H9 (cell line): Measurements from ENCODE around the gene TBL1Y. TPM values are rescaled to one million over a fixed set of nuclear protein-coding genes. Genes with fewer than 3 reads are reported as not detected.
"Not testable (repeated sequence)": the region's sequence is repeated elsewhere in the genome, so short reads cannot be mapped to it uniquely, and the experiment has no call there.

Experiments
- DNase-seq: peaks from one replicate; pipeline ENCODE4 v3.0.0-alpha.2; 2017
- H2AFZ ChIP-seq: one replicate; pipeline ENCODE4 v1.6.1; 2013; ENCODE audit warnings: mild to moderate bottlenecking, low read length, control low read depth, moderate library complexity
- H2AK5ac ChIP-seq: 2 replicates; pipeline ENCODE4 v1.6.1; 2013; ENCODE audit warnings: low read length, control low read depth, mixed read lengths; ENCODE audit not compliant: insufficient read length
- H2BK120ac ChIP-seq: one replicate; pipeline ENCODE4 v1.6.1; 2013; ENCODE audit warnings: low read depth, mild to moderate bottlenecking, low read length, control low read depth, inconsistent platforms; ENCODE audit not compliant: poor library complexity, severe bottlenecking
- H2BK12ac ChIP-seq: 2 replicates; pipeline ENCODE4 v1.6.1; 2013; ENCODE audit warnings: low read length, control low read depth, mixed read lengths, low read depth; ENCODE audit not compliant: insufficient read length
- H2BK15ac ChIP-seq: 2 replicates; pipeline ENCODE4 v1.6.1; 2013; ENCODE audit warnings: low read depth, low read length, control low read depth
- H2BK20ac ChIP-seq: one replicate; pipeline ENCODE4 v1.6.1; 2013; ENCODE audit warnings: low read depth, mild to moderate bottlenecking, low read length, control low read depth, inconsistent platforms; ENCODE audit not compliant: poor library complexity, severe bottlenecking
- H2BK5ac ChIP-seq: 2 replicates; pipeline ENCODE4 v1.6.1; 2013; ENCODE audit warnings: low read length, control low read depth, mixed read lengths; ENCODE audit not compliant: insufficient read length
- H3K14ac ChIP-seq: 2 replicates; pipeline ENCODE4 v1.6.1; 2013; ENCODE audit warnings: low read length, control low read depth; ENCODE audit not compliant: insufficient read depth
- H3K18ac ChIP-seq: 2 replicates; pipeline ENCODE4 v1.6.1; 2013; ENCODE audit warnings: low read depth, mild to moderate bottlenecking, mixed read lengths, low read length, control low read depth; ENCODE audit not compliant: insufficient read length
- H3K23ac ChIP-seq: 2 replicates; pipeline ENCODE4 v1.6.1; 2013; ENCODE audit warnings: low read length, control low read depth, mixed read lengths, low read depth; ENCODE audit not compliant: insufficient read length
- H3K23me2 ChIP-seq: 2 replicates; pipeline ENCODE4 v1.6.1; 2013; ENCODE audit warnings: low read depth, mild to moderate bottlenecking, mixed read lengths, low read length, control low read depth; ENCODE audit not compliant: insufficient read length, poor library complexity, severe bottlenecking
- H3K27ac ChIP-seq: 2 replicates; pipeline ENCODE4 v1.5.1; 2013; ENCODE audit warnings: low read length, control low read depth, mixed read lengths, low read depth; ENCODE audit not compliant: insufficient read length
- H3K27me3 ChIP-seq: 2 replicates; pipeline ENCODE4 v1.6.1; 2013; ENCODE audit warnings: low read length, control low read depth, inconsistent platforms; ENCODE audit not compliant: insufficient read depth
- H3K4ac ChIP-seq: 2 replicates; pipeline ENCODE4 v1.6.1; 2013; ENCODE audit warnings: low read depth, mild to moderate bottlenecking, control low read depth, inconsistent platforms, low read length, moderate library complexity
- H3K4me1 ChIP-seq: 2 replicates; pipeline ENCODE4 v1.6.1; 2013; ENCODE audit warnings: low read length, control low read depth, inconsistent platforms; ENCODE audit not compliant: insufficient read depth
- H3K4me2 ChIP-seq: 2 replicates; pipeline ENCODE4 v1.6.1; 2013; ENCODE audit warnings: low read length, control low read depth, mixed read lengths; ENCODE audit not compliant: insufficient read length, insufficient read depth
- H3K56ac ChIP-seq: 2 replicates; pipeline ENCODE4 v1.6.1; 2013; ENCODE audit warnings: low read depth, mild to moderate bottlenecking, mixed read lengths, low read length, control low read depth; ENCODE audit not compliant: insufficient read length
- H3K79me1 ChIP-seq: 2 replicates; pipeline ENCODE4 v1.6.1; 2013; ENCODE audit warnings: low read depth, mild to moderate bottlenecking, moderate library complexity, low read length, control low read depth, inconsistent platforms; ENCODE audit not compliant: insufficient read depth, poor library complexity, severe bottlenecking
- H3K79me2 ChIP-seq: 2 replicates; pipeline ENCODE4 v1.6.1; 2013; ENCODE audit warnings: low read length, control low read depth, inconsistent platforms; ENCODE audit not compliant: insufficient read depth
- H3K9ac ChIP-seq: 2 replicates; pipeline ENCODE4 v1.6.1; 2013; ENCODE audit warnings: low read length, control low read depth, mixed read lengths; ENCODE audit not compliant: insufficient read length; ENCODE audit errors: extremely low read depth
- H3K9me3 ChIP-seq: one replicate; pipeline ENCODE4 v1.6.1; 2013; ENCODE audit warnings: low read depth, low read length, inconsistent platforms; ENCODE audit not compliant: control insufficient read depth
- H3T11ph ChIP-seq: one replicate; pipeline ENCODE4 v1.6.1; 2013; ENCODE audit warnings: mild to moderate bottlenecking, low read length, control low read depth, inconsistent platforms
- H4K20me1 ChIP-seq: one replicate; pipeline ENCODE4 v1.6.1; 2013; ENCODE audit not compliant: control insufficient read depth, insufficient read length, insufficient read depth
- H4K5ac ChIP-seq: 2 replicates; pipeline ENCODE4 v1.6.1; 2013; ENCODE audit warnings: low read depth, mild to moderate bottlenecking, mixed read lengths, low read length, control low read depth; ENCODE audit not compliant: insufficient read length
- H4K8ac ChIP-seq: replicated peaks from 2 replicates; pipeline ENCODE4 v1.6.1; 2013; ENCODE audit warnings: low read length, control low read depth, mixed read lengths, low read depth; ENCODE audit not compliant: insufficient read length
- H4K91ac ChIP-seq: 2 replicates; pipeline ENCODE4 v1.6.1; 2013; ENCODE audit warnings: low read depth, mild to moderate bottlenecking, moderate library complexity, mixed read lengths, low read length, control low read depth; ENCODE audit not compliant: insufficient read length
- H3K27ac Mint-ChIP-seq, 3 experiments: 2 replicates in 2 of 3; 3 replicates in 1 of 3; pipeline ENCODE4 v1.8.0; 2020 to 2021; ENCODE audit warnings: mixed read lengths in 3 of 3, mild to moderate bottlenecking in 1 of 3, moderate library complexity in 1 of 3
- H3K27me3 Mint-ChIP-seq: 2 replicates; pipeline ENCODE4 v1.8.0; 2021; ENCODE audit warnings: low read depth, mild to moderate bottlenecking, moderate library complexity, mixed read lengths
- H3K36me3 Mint-ChIP-seq, 3 experiments: 2 replicates in 2 of 3; 3 replicates in 1 of 3; pipeline ENCODE4 v1.8.0; 2020 to 2021; ENCODE audit warnings: low read depth in 3 of 3, mixed read lengths in 3 of 3; ENCODE audit not compliant: insufficient read depth in 1 of 3
- H3K4me1 Mint-ChIP-seq, 2 experiments: 2 replicates each; pipeline ENCODE4 v1.8.0; 2020; ENCODE audit warnings: mixed read lengths in 2 of 2
- H3K4me3 Mint-ChIP-seq, 2 experiments: 2 replicates in 1 of 2; 3 replicates in 1 of 2; pipeline ENCODE4 v1.8.0; 2020 to 2021; ENCODE audit warnings: mild to moderate bottlenecking in 2 of 2, mixed read lengths in 2 of 2, moderate library complexity in 1 of 2
- H3K9me3 Mint-ChIP-seq, 2 experiments: 2 replicates in 1 of 2; 3 replicates in 1 of 2; pipeline ENCODE4 v1.8.0; 2020; ENCODE audit warnings: mild to moderate bottlenecking in 2 of 2, mixed read lengths in 2 of 2, moderate library complexity in 1 of 2
- WGBS: extraction: QIAGEN DNeasy Blood & Tissue Kit; methylation state at CpG from one replicate; pipeline ENCODE4 v1.1.7; 2013; ENCODE audit warnings: missing lambda C conversion rate, low lambda C conversion rate, mixed read lengths; ENCODE audit not compliant: insufficient read length; ENCODE audit errors: extremely low coverage; 5-methylcytosine and 5-hydroxymethylcytosine counted together
- total RNA-seq: library from RNA; stranded (reverse); gene quantifications from 2 replicates; pipeline ENCODE4 v1.2.1, GENCODE V29; 2021
- TF ChIP-seq, protein P1 (sequence below): fragments of 200-600 bp; sonication (generic); conservative IDR thresholded peaks from 3 replicates; pipeline ENCODE4 v1.8.0; 2021; ENCODE audit warnings: antibody characterized with exemption, mild to moderate bottlenecking

TBL1Y gene
- total RNA-seq, 1 experiment from 2014 or later: not detected

DNA sequence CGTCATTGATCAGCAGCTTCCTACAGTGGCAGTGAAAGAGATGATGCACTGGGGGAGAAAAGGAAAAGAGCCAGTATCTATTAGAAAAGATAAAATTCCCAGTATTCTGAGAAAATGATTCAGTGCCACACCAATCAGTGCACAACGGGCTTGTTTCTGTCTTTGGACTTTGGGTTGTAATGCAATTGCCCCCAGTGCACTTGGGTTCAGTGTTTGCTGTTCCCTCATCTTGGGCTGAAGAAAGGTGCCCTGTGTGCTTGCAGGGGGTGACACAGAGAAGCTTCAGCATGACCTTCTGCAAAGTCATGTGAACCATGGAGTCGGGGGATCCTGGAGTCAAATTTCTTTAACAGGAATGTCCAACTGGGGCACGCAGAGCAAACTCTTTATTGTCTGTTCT, 131.5 kb downstream of the TBL1Y start:
- no CpG with 5 or more reads among the region's 4 CpGs for WGBS
- H3K23me2 ChIP-seq: no peaks in the 10 kb centered on the region
- Mint-ChIP-seq H3K4me3 (no peak overlapping the region), H3K27me3 (no peaks in the 10 kb centered on the region), H3K9me3 (no peaks in the 10 kb centered on the region), H3K27ac (no peak overlapping the region), H3K36me3 (no peaks in the 10 kb centered on the region), H3K4me1 (no peaks in the 10 kb centered on the region)
- H3T11ph ChIP-seq: no peak overlapping the region
- no peak overlapping the region for H3K14ac ChIP-seq
- H2AK5ac ChIP-seq: no peak overlapping the region
- H2BK120ac ChIP-seq: no peak overlapping the region
- no peak overlapping the region for H2BK5ac ChIP-seq
- H3K23ac ChIP-seq: no peak overlapping the region
- no peaks in the 10 kb centered on the region for H3K4me1 ChIP-seq
- no peak overlapping the region for H2BK20ac ChIP-seq
- H4K5ac ChIP-seq: no peak overlapping the region
- no peak overlapping the region for H4K91ac ChIP-seq
- no peak overlapping the region for H3K56ac ChIP-seq
- no peaks in the 10 kb centered on the region for H3K79me1 ChIP-seq
- no peak overlapping the region for H2BK12ac ChIP-seq
- TF ChIP-seq, protein P1, sequence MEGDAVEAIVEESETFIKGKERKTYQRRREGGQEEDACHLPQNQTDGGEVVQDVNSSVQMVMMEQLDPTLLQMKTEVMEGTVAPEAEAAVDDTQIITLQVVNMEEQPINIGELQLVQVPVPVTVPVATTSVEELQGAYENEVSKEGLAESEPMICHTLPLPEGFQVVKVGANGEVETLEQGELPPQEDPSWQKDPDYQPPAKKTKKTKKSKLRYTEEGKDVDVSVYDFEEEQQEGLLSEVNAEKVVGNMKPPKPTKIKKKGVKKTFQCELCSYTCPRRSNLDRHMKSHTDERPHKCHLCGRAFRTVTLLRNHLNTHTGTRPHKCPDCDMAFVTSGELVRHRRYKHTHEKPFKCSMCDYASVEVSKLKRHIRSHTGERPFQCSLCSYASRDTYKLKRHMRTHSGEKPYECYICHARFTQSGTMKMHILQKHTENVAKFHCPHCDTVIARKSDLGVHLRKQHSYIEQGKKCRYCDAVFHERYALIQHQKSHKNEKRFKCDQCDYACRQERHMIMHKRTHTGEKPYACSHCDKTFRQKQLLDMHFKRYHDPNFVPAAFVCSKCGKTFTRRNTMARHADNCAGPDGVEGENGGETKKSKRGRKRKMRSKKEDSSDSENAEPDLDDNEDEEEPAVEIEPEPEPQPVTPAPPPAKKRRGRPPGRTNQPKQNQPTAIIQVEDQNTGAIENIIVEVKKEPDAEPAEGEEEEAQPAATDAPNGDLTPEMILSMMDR: no peak
- no peak overlapping the region for H3K4me2 ChIP-seq
- no peaks in the 10 kb centered on the region for H3K27me3 ChIP-seq
- H2AFZ ChIP-seq: no peak overlapping the region
- no peak overlapping the region for H2BK15ac ChIP-seq
- H3K79me2 ChIP-seq: no peaks in the 10 kb centered on the region
- H4K8ac ChIP-seq: no peak overlapping the region
- DNase-seq: no peak
- H3K9me3 ChIP-seq: no peaks in the 10 kb centered on the region
- no peak overlapping the region for H3K27ac ChIP-seq
- no peaks in the 10 kb centered on the region for H4K20me1 ChIP-seq
- H3K4ac ChIP-seq: no peak overlapping the region
- H3K18ac ChIP-seq: no peak overlapping the region
- H3K9ac ChIP-seq: no peak overlapping the region

DNA sequence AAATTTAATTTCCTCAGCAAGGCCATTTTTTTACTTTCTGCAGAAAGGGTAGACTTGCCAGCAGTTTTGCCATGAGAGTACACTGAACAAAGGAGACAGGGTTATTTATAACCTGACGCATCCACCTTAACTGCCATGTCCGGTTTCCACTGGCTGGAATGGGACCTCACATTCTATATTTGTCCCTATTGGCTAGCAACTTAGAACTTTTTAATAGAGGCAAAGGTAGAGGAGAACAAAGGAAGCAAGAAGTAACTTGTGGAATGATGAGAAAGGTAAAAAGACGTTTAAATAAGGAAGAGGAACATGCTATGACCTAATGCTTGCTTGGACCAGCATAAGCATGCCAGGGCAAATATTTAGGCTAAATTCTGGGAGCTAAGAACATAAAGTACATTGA, 142.0 kb downstream of the TBL1Y start:
- not testable (repeated sequence) for H3K27ac Mint-ChIP-seq, H3K9me3 ChIP-seq, H3K27me3 Mint-ChIP-seq, H4K20me1 ChIP-seq, H3K4me1 Mint-ChIP-seq, H3K4me3 Mint-ChIP-seq, H4K91ac ChIP-seq, H4K5ac ChIP-seq, H2BK12ac ChIP-seq, H3K79me1 ChIP-seq, H3K9me3 Mint-ChIP-seq, H2BK15ac ChIP-seq, H3K14ac ChIP-seq, H3K4ac ChIP-seq, H3K18ac ChIP-seq, H2BK20ac ChIP-seq, H3K4me1 ChIP-seq, H2BK120ac ChIP-seq, H3K23me2 ChIP-seq, DNase-seq, H2BK5ac ChIP-seq, H3K4me2 ChIP-seq, H2AK5ac ChIP-seq, H2AFZ ChIP-seq, H3K79me2 ChIP-seq, H3K27me3 ChIP-seq, H3K36me3 Mint-ChIP-seq, H3T11ph ChIP-seq, H3K27ac ChIP-seq, H3K23ac ChIP-seq, H3K9ac ChIP-seq, H4K8ac ChIP-seq, H3K56ac ChIP-seq
- no CpG with 5 or more reads among the region's 3 CpGs for WGBS
